Transverse colon (tissue), 4 donors: Measurements from ENCODE around the gene PRSS38.

Source experiments
- CTCF ChIP-seq, 5 experiments: fragments of 200-600 bp in 3 of 5; fragments of 450-650 bp in 2 of 5; sonication (generic) in 3 of 5; IDR thresholded peaks; 1 replicate in 2 of 5; 2 replicates in 3 of 5; pipeline ENCODE4 v1.5.1; 2016 to 2017; ENCODE audit warnings: antibody characterized with exemption in 5 of 5, inconsistent platforms in 3 of 5, mild to moderate bottlenecking in 2 of 5, moderate library complexity in 1 of 5
- EP300 ChIP-seq: sonication (generic); formaldehyde crosslinking; IDR thresholded peaks from one replicate; pipeline ENCODE4 v1.6.1; 2017; ENCODE audit warnings: antibody characterized with exemption, low read depth
- POLR2A ChIP-seq: fragments of 450-650 bp; IDR thresholded peaks from one replicate; pipeline ENCODE4 v1.6.1; 2016; ENCODE audit warnings: antibody characterized with exemption, mild to moderate bottlenecking, moderate library complexity
- POLR2AphosphoS5 ChIP-seq, 3 donors: sonication (generic); formaldehyde crosslinking; IDR thresholded peaks; one replicate each; pipeline ENCODE4 v1.6.1; 2016; ENCODE audit warnings: antibody characterized with exemption in 3 of 3

DNA sequence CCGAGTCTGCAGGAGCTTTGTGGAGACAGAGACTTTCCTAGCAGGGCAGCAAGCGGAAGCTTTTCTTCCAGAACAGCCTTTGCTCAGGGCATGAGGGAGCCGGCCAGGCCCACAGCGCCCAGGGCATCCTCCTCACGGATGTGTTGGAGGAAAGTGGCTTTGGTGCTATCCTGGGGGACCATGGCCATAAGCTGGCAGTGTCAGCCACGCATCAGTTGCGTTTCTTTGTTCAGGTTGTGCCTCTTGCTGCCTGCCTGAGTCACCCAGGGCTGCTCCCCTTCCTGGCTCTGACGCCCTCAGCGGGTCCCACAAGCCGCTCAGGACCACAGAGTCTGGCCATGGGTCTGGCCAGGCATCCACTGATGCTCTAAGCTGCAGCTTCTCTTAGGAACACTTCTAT is 39.6 kb upstream of the PRSS38 start:
- no peak for TF ChIP-seq CTCF (IDR thresholded peaks at IDR 0.05)
- no peak for TF ChIP-seq POLR2A
- TF ChIP-seq POLR2AphosphoS5 (IDR thresholded peaks at IDR 0.05), result no peak
- no peak for TF ChIP-seq EP300
